Measurements from ENCODE around the gene RASGRP4. TPM values are rescaled to one million over a fixed set of nuclear protein-coding genes. Genes with fewer than 3 reads are reported as not detected.

Gene RASGRP4
- total RNA-seq, 1 donor from 2014 or later: 13.5 TPM

GRCh38 chr19:38420935-38421334 lies 5.1 kb downstream of the RASGRP4 start:
- peaks cover 5% of the 10 kb centered on the region for H3K27me3 ChIP-seq (ENCODE audit: low read depth)
- no peak overlapping the region for H3K27ac ChIP-seq
- H3K4me1 ChIP-seq: peaks cover 12% of the 10 kb centered on the region
- H3K36me3 ChIP-seq: no peaks in the 10 kb centered on the region
- H3K4me3 ChIP-seq: no peak overlapping the region
- DNase-seq (no peak), ATAC-seq (no peak)
- TF ChIP-seq CTCF (IDR thresholded peaks at IDR 0.05): no peak
- intact Hi-C loops (cut with DNase I): no loop called here
- no peaks in the 10 kb centered on the region for H3K9me3 ChIP-seq

GRCh38 chr19:38417544-38418506 lies 8.2 kb downstream of the RASGRP4 start:
- H3K27ac ChIP-seq: peak overlapping the region; percentile 44
- intact Hi-C loops (cut with DNase I): no loop called here
- DNase-seq (peak; percentile 88), ATAC-seq (peak; percentile 90 to 93)
- H3K36me3 ChIP-seq: no peaks in the 10 kb centered on the region
- H3K9me3 ChIP-seq: no peaks in the 10 kb centered on the region
- peaks cover 12% of the 10 kb centered on the region for H3K4me1 ChIP-seq
- H3K4me3 ChIP-seq: peak overlapping the region; percentile 48
- H3K27me3 ChIP-seq (ENCODE audit: low read depth): peaks cover under 1% of the 10 kb centered on the region
- no peak for TF ChIP-seq CTCF (IDR thresholded peaks at IDR 0.05)

- no peak for ATAC-seq
Observed at GRCh38 chr19:38417146-38417543, 8.9 kb downstream of the RASGRP4 start.

GRCh38 chr19:38413416-38413815 lies 12.6 kb downstream of the RASGRP4 start:
- Histone ChIP-seq H3K27ac (no peak overlapping the region), H3K27me3 (ENCODE audit: low read depth) (no peaks in the 10 kb centered on the region), H3K9me3 (no peaks in the 10 kb centered on the region), H3K4me3 (no peak overlapping the region), H3K4me1 (peaks cover 12% of the 10 kb centered on the region), H3K36me3 (peaks cover 3% of the 10 kb centered on the region)
- TF ChIP-seq CTCF (IDR thresholded peaks at IDR 0.05): no peak
- ATAC-seq (no peak), DNase-seq (no peak)
- intact Hi-C loops (cut with DNase I): no loop called here

More at GRCh38 chr19:38417146-38417543, 8.9 kb downstream of the RASGRP4 start:
- H3K4me1 ChIP-seq: peaks cover 12% of the 10 kb centered on the region
- no peak overlapping the region for H3K4me3 ChIP-seq
- DNase-seq: no peak
- intact Hi-C loops (cut with DNase I): no loop called here
- peak overlapping the region; percentile 44 for H3K27ac ChIP-seq
- H3K27me3 ChIP-seq (ENCODE audit: low read depth): no peaks in the 10 kb centered on the region
- H3K9me3 ChIP-seq: no peaks in the 10 kb centered on the region
- H3K36me3 ChIP-seq: no peaks in the 10 kb centered on the region
- TF ChIP-seq CTCF (IDR thresholded peaks at IDR 0.05): no peak

GRCh38 chr19:38412961-38413360 lies 13.1 kb downstream of the RASGRP4 start:
- peaks cover 7% of the 10 kb centered on the region for H3K4me1 ChIP-seq
- DNase-seq (no peak), ATAC-seq (no peak)
- no peak for TF ChIP-seq CTCF (IDR thresholded peaks at IDR 0.05)
- H3K9me3 ChIP-seq: no peaks in the 10 kb centered on the region
- intact Hi-C loops (cut with DNase I): no loop called here
- no peak overlapping the region for H3K27ac ChIP-seq
- no peaks in the 10 kb centered on the region for H3K27me3 ChIP-seq (ENCODE audit: low read depth)
- no peak overlapping the region for H3K4me3 ChIP-seq
- H3K36me3 ChIP-seq: peaks cover 7% of the 10 kb centered on the region

Data from lower lobe of right lung (tissue), 2 donors.